GM20431 (cell line): ENCODE measurements around the gene PKM.
"Not testable (repeated sequence)": the region's sequence is repeated elsewhere in the genome, so short reads cannot be mapped to it uniquely, and the experiment has no call there.

Experiments
- in situ Hi-C: fragments of 300-500 bp; cut with MseI, MboI; formaldehyde crosslinking; loops from one replicate; pipeline ENCODE4 v1.15.0; 2020; ENCODE audit warnings: low sequenced_read_pairs; ENCODE audit not compliant: unreplicated experiment

PKM gene

GRCh38 chr15:72231066-72231832, at the start of gene PKM:
Gene PKM (minus strand): TSS chr15:72231190. CDS start chr15:72219097, 12,093 bp downstream.
- in situ Hi-C loops: no loop called here

- in situ Hi-C loops: no loop called here
Measured at GRCh38 chr15:72280751-72281150, 49.8 kb upstream of the PKM start.

- in situ Hi-C loops: no loop called here
Measured at GRCh38 chr15:72278737-72279136, 47.7 kb upstream of the PKM start.

- in situ Hi-C loops: no loop called here
Measured at GRCh38 chr15:72276326-72276700, 45.3 kb upstream of the PKM start.

- in situ Hi-C loops: not testable (repeated sequence)
Measured at GRCh38 chr15:72275635-72276325, 44.8 kb upstream of the PKM start.

GRCh38 chr15:72272997-72273352, 42.0 kb upstream of the PKM start:
- in situ Hi-C loops: no loop called here

GRCh38 chr15:72272213-72272996, 41.4 kb upstream of the PKM start, which contains the start of gene PARP6:
Gene PARP6 (minus strand): TSS chr15:72272554. CDS start chr15:72267477, 5,077 bp downstream.
- in situ Hi-C loops: no loop called here

GRCh38 chr15:72271895-72272212, 40.9 kb upstream of the PKM start:
- in situ Hi-C loops: no loop called here

- in situ Hi-C loops: no loop called here
Measured at GRCh38 chr15:72271221-72271620, 40.2 kb upstream of the PKM start.

GRCh38 chr15:72269739-72270138, 38.7 kb upstream of the PKM start:
- in situ Hi-C loops: no loop called here

- in situ Hi-C loops: no loop called here
Measured at GRCh38 chr15:72265031-72265430, 34.0 kb upstream of the PKM start.

- in situ Hi-C loops: no loop called here
Measured at GRCh38 chr15:72252663-72253299, 21.8 kb upstream of the PKM start.

GRCh38 chr15:72249142-72249810, 18.3 kb upstream of the PKM start:
- in situ Hi-C loops: no loop called here

GRCh38 chr15:72248514-72248913, 17.5 kb upstream of the PKM start:
- in situ Hi-C loops: no loop called here

- in situ Hi-C loops: no loop called here
Measured at GRCh38 chr15:72242775-72243370, 11.9 kb upstream of the PKM start.

- in situ Hi-C loops: no loop called here
Measured at GRCh38 chr15:72239652-72240051, 8.7 kb upstream of the PKM start.

- in situ Hi-C loops: no loop called here
Measured at GRCh38 chr15:72238586-72238985, 7.6 kb upstream of the PKM start.

- in situ Hi-C loops: no loop called here
Measured at GRCh38 chr15:72237853-72238224, 6.8 kb upstream of the PKM start.

GRCh38 chr15:72237029-72237852, 6.3 kb upstream of the PKM start:
- in situ Hi-C loops: no loop called here
